H1 (cell line): ENCODE measurements around the gene QSOX1. TPM values are rescaled to one million over a fixed set of nuclear protein-coding genes. Genes with fewer than 3 reads are reported as not detected.
A peak's percentile ranks its signal among the peaks of the same experiment; 100 is the strongest.

Source experiments
- CTCF ChIA-PET: fragments of 300-600 bp; sonication (Branson Sonifier 250); formaldehyde crosslinking; loops from one replicate; lab custom pipeline; 2021; ENCODE audit not compliant: partially characterized antibody; lab: Charles Lee
- POLR2A ChIA-PET: fragments of 300-600 bp; sonication (Branson Sonifier 250); formaldehyde crosslinking; loops from one replicate; lab custom pipeline; 2021; ENCODE audit warnings: inconsistent platforms; ENCODE audit not compliant: partially characterized antibody; lab: Charles Lee
- DNase-seq, 2 experiments: peaks; one replicate each; pipeline versions ENCODE4 v3.0.0 to v3.0.0-alpha.2; 2010 to 2022; ENCODE audit warnings: low spot score in 2 of 2, low read depth in 1 of 2, mixed read lengths in 1 of 2
- FAIRE-seq: peaks from 2 replicates; lab custom pipeline; 2011; peaks lifted over from hg19 to GRCh38; lab: Jason Lieb, UNC
- H2AFZ ChIP-seq: 2 replicates; pipeline ENCODE4 v1.8.1; 2012; ENCODE audit warnings: low read length, inconsistent platforms
- H2AK5ac ChIP-seq: 2 replicates; pipeline ENCODE4 v1.6.1; 2013; ENCODE audit warnings: low read depth, low read length
- H2BK120ac ChIP-seq: replicated peaks from 2 replicates; pipeline ENCODE3; 2013; ENCODE audit warnings: low read depth, low read length, inconsistent platforms
- H2BK12ac ChIP-seq: 2 replicates; pipeline ENCODE4 v1.6.1; 2013; ENCODE audit warnings: low read depth, low read length
- H2BK15ac ChIP-seq: 2 replicates; pipeline ENCODE4 v1.6.1; 2013; ENCODE audit warnings: low read length
- H2BK20ac ChIP-seq: 2 replicates; pipeline ENCODE4 v1.6.1; 2013; ENCODE audit warnings: low read length
- H2BK5ac ChIP-seq: 2 replicates; pipeline ENCODE4 v1.6.1; 2013; ENCODE audit warnings: low read depth, low read length
- H3K14ac ChIP-seq: 2 replicates; pipeline ENCODE4 v1.6.1; 2013; ENCODE audit warnings: inconsistent platforms; ENCODE audit not compliant: insufficient read length
- H3K18ac ChIP-seq: 2 replicates; pipeline ENCODE4 v1.6.1; 2013; ENCODE audit warnings: low read length; ENCODE audit errors: extremely low read depth
- H3K23ac ChIP-seq: 2 replicates; pipeline ENCODE4 v1.6.1; 2013; ENCODE audit warnings: inconsistent platforms; ENCODE audit not compliant: insufficient read length
- H3K23me2 ChIP-seq: 2 replicates; pipeline ENCODE4 v1.6.1; 2013; ENCODE audit warnings: low read depth, low read length
- H3K27ac ChIP-seq: 2 replicates; pipeline ENCODE4 v1.6.1; 2011; ENCODE audit warnings: low read depth, low read length, inconsistent platforms
- H3K27me3 ChIP-seq, 4 experiments: replicated peaks in 1 of 4; 1 replicate in 1 of 4; 2 replicates in 3 of 4; pipeline versions ENCODE4 v1.6.1 to v1.8.1; 2011 to 2013; ENCODE audit warnings: low read length in 3 of 4, mild to moderate bottlenecking in 3 of 4, inconsistent platforms in 2 of 4, mixed read lengths in 2 of 4, moderate library complexity in 1 of 4; ENCODE audit not compliant: control insufficient read depth in 3 of 4, insufficient read depth in 3 of 4; ENCODE audit errors: extremely low read depth in 1 of 4
- H3K36me3 ChIP-seq, 4 experiments: 2 replicates each; pipeline versions ENCODE4 v1.6.1 to v1.8.1; 2011 to 2013; ENCODE audit warnings: mild to moderate bottlenecking in 4 of 4, low read length in 3 of 4, moderate library complexity in 2 of 4, control low read depth in 1 of 4, inconsistent platforms in 1 of 4; ENCODE audit not compliant: insufficient read depth in 4 of 4, control insufficient read depth in 2 of 4
- H3K4ac ChIP-seq: replicated peaks from 2 replicates; pipeline ENCODE3; 2013; ENCODE audit warnings: low read length, low read depth, mixed read lengths, inconsistent platforms; ENCODE audit not compliant: insufficient read length
- H3K4me1 ChIP-seq, 4 experiments: replicated peaks in 1 of 4; 1 replicate in 1 of 4; 2 replicates in 3 of 4; pipeline versions ENCODE4 v1.6.1 to v1.8.1; 2011 to 2013; ENCODE audit warnings: low read length in 3 of 4, inconsistent platforms in 2 of 4, mixed read lengths in 1 of 4; ENCODE audit not compliant: insufficient read depth in 4 of 4, control insufficient read depth in 3 of 4
- H3K4me2 ChIP-seq, 2 experiments: 2 replicates each; pipeline versions ENCODE4 v1.6.1 to v1.8.1; 2011 to 2013; ENCODE audit warnings: low read depth in 2 of 2, low read length in 2 of 2, control low read depth in 1 of 2, inconsistent platforms in 1 of 2, mild to moderate bottlenecking in 1 of 2; ENCODE audit not compliant: insufficient read depth in 1 of 2
- H3K4me3 ChIP-seq, 4 experiments: fragments of 200-600, 300-600 bp in 1 of 4; sonication (generic), shearing (Covaris generic), sonication (Bioruptor Twin) in 1 of 4; 2 replicates each; pipeline versions ENCODE4 v1.5.1 to v1.8.1; 2011 to 2016; ENCODE audit warnings: low read length in 4 of 4, low read depth in 3 of 4, control low read depth in 2 of 4, inconsistent platforms in 2 of 4, mild to moderate bottlenecking in 2 of 4, mixed read lengths in 1 of 4, moderate library complexity in 1 of 4; ENCODE audit not compliant: insufficient read depth in 2 of 4; ENCODE audit errors: extremely low read depth in 1 of 4
- H3K56ac ChIP-seq: replicated peaks from 2 replicates; pipeline ENCODE3; 2013; ENCODE audit warnings: low read depth, mild to moderate bottlenecking, mixed read lengths, low read length, inconsistent platforms; ENCODE audit not compliant: insufficient read length
- H3K79me1 ChIP-seq: 2 replicates; pipeline ENCODE4 v1.6.1; 2013; ENCODE audit warnings: low read depth, low read length, control low read depth
- H3K79me2 ChIP-seq, 2 experiments: 2 replicates each; pipeline versions ENCODE4 v1.6.1 to v1.8.1; 2012 to 2013; ENCODE audit warnings: low read length in 2 of 2, mild to moderate bottlenecking in 2 of 2, inconsistent platforms in 1 of 2; ENCODE audit not compliant: insufficient read depth in 2 of 2, control insufficient read depth in 1 of 2
- H3K9ac ChIP-seq, 4 experiments: replicated peaks in 1 of 4; 1 replicate in 1 of 4; 2 replicates in 3 of 4; pipeline versions ENCODE4 v1.6.1 to v1.8.1; 2011 to 2013; ENCODE audit warnings: low read depth in 3 of 4, low read length in 3 of 4, control low read depth in 2 of 4, mild to moderate bottlenecking in 2 of 4, moderate library complexity in 2 of 4, inconsistent platforms in 1 of 4; ENCODE audit errors: extremely low read depth in 1 of 4
- H3K9me3 ChIP-seq, 2 experiments: 2 replicates each; pipeline versions ENCODE4 v1.6.1 to v1.8.1; 2012 to 2013; ENCODE audit warnings: mild to moderate bottlenecking in 2 of 2, moderate library complexity in 2 of 2, control low read depth in 1 of 2, inconsistent platforms in 1 of 2, low read depth in 1 of 2, low read length in 1 of 2, mixed read lengths in 1 of 2; ENCODE audit not compliant: insufficient read depth in 2 of 2
- H4K20me1 ChIP-seq, 2 experiments: replicated peaks in 1 of 2; 2 replicates each; pipeline versions ENCODE3 to v1.8.1; 2011 to 2013; ENCODE audit warnings: inconsistent platforms in 2 of 2, low read length in 2 of 2, mild to moderate bottlenecking in 1 of 2; ENCODE audit not compliant: insufficient read depth in 2 of 2, control insufficient read depth in 1 of 2
- H4K5ac ChIP-seq: 2 replicates; pipeline ENCODE4 v1.6.1; 2013; ENCODE audit warnings: low read length, low read depth, mixed read lengths, inconsistent platforms; ENCODE audit not compliant: insufficient read length
- H4K8ac ChIP-seq: 2 replicates; pipeline ENCODE4 v1.8.0; 2013; ENCODE audit warnings: mild to moderate bottlenecking, moderate library complexity, low read length, inconsistent platforms; ENCODE audit not compliant: insufficient read depth; ENCODE audit errors: extremely low read depth
- H4K91ac ChIP-seq: replicated peaks from 2 replicates; pipeline ENCODE3; 2013; ENCODE audit warnings: low read length, mixed read lengths, inconsistent platforms; ENCODE audit not compliant: insufficient read length
- TEAD4 ChIP-seq: IDR thresholded peaks from 2 replicates; pipeline ENCODE4 v1.6.1; 2012; ENCODE audit warnings: low read depth, low read length, inconsistent platforms, mixed read lengths
- WGBS, 2 experiments: shearing (Covaris generic) in 1 of 2; methylation state at CpG; one replicate each; pipeline versions ENCODE4 v1.1.6 to v1.1.7; 2013 to 2015; ENCODE audit warnings: low lambda C conversion rate in 2 of 2, mixed read lengths in 2 of 2, inconsistent platforms in 1 of 2, low coverage in 1 of 2, missing lambda C conversion rate in 1 of 2; ENCODE audit not compliant: insufficient replicate concordance in 2 of 2, insufficient coverage in 1 of 2, insufficient read length in 1 of 2; ENCODE audit errors: extremely low coverage in 1 of 2, missing lambda C conversion rate in 1 of 2; 5-methylcytosine and 5-hydroxymethylcytosine counted together
- polyA plus RNA-seq, 7 experiments: library from polyadenylated mRNA; depleted of rRNA in 3 of 7; stranded (reverse) in 5 of 7; unstranded in 2 of 7; fragments of >200 nt in 5 of 7; fragments of 200-250 nt in 2 of 7; gene quantifications; 1 replicate in 5 of 7; 2 replicates in 1 of 7; 4 replicates in 1 of 7; pipeline versions ENCODE4 v1.2.1 to v1.2.3, GENCODE V29; 2011 to 2013; ENCODE audit warnings: missing spikeins in 2 of 7, mixed read lengths in 2 of 7
- total RNA-seq: library from RNA; stranded (reverse); fragmentation: NEBNext Ultra II Directional; extraction: Animal tissue kit (Norgen Biotek cat#: 25700); gene quantifications from 2 replicates; pipeline ENCODE4 v1.2.1, GENCODE V29; 2021

The QSOX1 gene
- total and polyA plus RNA-seq, 2 of the 8 experiments (the other 6 are each of a cell fraction or from before 2014, with no cell fraction given) = 97.7 to 123 TPM

- no peak for FAIRE-seq
- TF ChIP-seq TEAD4 = no peak
Measured at GRCh38 chr1:180156631-180157091, 2.0 kb downstream of the QSOX1 start.

More at GRCh38 chr1:180156631-180157091, 2.0 kb downstream of the QSOX1 start:
- Histone ChIP-seq H3K4me2 (peak overlapping the region; percentile 15 to 80; a peak in 1 of 4 replicates), H3K4ac (no peak overlapping the region), H2AK5ac (no peak overlapping the region), H2BK15ac (no peak overlapping the region), H2BK12ac (no peak overlapping the region), H3K4me1 (peaks cover 1 to 11% (median 6%) of the 10 kb centered on the region in 4 experiments; a peak in 6 of 7 replicates), H3K79me2 (peaks cover 5 to 48% of the 10 kb centered on the region in 2 experiments; a peak in 3 of 4 replicates), H2BK5ac (no peak overlapping the region), H2BK20ac (no peak overlapping the region), H3K9me3 (no peaks in the 10 kb centered on the region), H3K14ac (no peak overlapping the region), H4K5ac (no peak overlapping the region), H3K23ac (no peak overlapping the region), H3K79me1 (peaks cover 16% of the 10 kb centered on the region), H3K27ac (no peak overlapping the region), H3K18ac (no peak overlapping the region), H4K20me1 (peaks cover 10 to 13% of the 10 kb centered on the region in 2 experiments), H4K8ac (no peak overlapping the region), H3K9ac (peak overlapping the region in 1 of 4 experiments; percentile 28; a peak in 2 of 7 replicates), H3K27me3 (peaks cover 0 to 15% (median 8%) of the 10 kb centered on the region in 4 experiments; a peak in 6 of 7 replicates), H3K36me3 (no peaks in the 10 kb centered on the region), H2BK120ac (no peak overlapping the region), H4K91ac (no peak overlapping the region), H3K4me3 (no peak overlapping the region), H2AFZ (no peak overlapping the region), H3K56ac (no peak overlapping the region), H3K23me2 (peaks cover 8% of the 10 kb centered on the region)
- WGBS, 2 experiments = 84% methylated on average over 2 of the region's 2 CpGs; no CpG with 5 or more reads in 1 of the 2 experiments
- DNase-seq = no peak
- ChIA-PET POLR2A (interaction anchor here (4.2 kb wide), 1 partner anchor 11 kb away, joined by 36 read pairs; no protein-coding TSS in a partner anchor), CTCF (interaction anchor here (4.1 to 8.1 kb wide), 2 partner anchors 11 to 23 kb away, joined by 37 to 108 read pairs; no protein-coding TSS in a partner anchor)
